ENCODE measurements around the gene PLPPR1.
A peak's percentile ranks its signal among the peaks of the same experiment; 100 is the strongest.

Gene PLPPR1

GRCh38 chr9:101128623-101129022 lies 100.1 kb downstream of the PLPPR1 start:
- DNase-seq: no peak

DNA sequence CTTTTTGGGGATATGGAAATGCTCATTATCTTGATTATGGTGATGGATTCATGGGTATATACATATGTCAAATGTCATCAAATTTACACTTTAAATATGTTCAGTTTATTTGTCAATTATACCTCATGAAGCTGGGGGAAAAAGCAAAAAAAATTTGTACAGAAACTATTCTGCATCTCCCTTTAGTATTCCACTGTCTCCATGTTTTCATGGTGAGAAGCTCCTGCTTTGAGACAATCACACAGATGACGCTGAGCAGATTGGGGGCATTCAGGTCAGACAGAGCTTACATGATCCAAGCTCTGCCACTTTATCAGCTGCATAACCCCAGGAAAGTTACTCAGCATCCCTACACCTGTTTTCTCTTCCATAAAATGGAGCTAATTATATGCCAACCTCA lies 101.5 kb downstream of the PLPPR1 start:
- peak; percentile 94 for DNase-seq

- DNase-seq: no peak
Measured at GRCh38 chr9:101131326-101131725, 102.8 kb downstream of the PLPPR1 start.

DNA sequence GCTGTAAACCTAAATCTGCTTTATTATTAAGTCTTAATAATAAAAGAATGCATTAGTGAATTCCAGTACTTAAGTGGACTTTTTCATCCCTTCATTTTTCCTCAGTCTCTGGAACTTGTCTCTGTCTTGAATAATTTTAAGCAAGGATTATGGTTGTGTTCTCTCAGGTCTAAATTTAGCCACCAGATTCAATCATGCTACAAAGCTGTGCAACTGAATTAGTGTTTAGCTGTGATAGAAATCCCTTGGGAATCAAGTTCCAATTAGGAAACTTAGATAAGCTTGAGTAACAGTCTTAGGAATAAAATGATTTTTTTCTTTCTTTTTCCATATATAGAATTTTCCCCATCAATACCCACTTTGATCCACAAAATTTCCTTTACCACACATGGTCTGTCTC lies 104.3 kb downstream of the PLPPR1 start:
- DNase-seq: no peak

DNA sequence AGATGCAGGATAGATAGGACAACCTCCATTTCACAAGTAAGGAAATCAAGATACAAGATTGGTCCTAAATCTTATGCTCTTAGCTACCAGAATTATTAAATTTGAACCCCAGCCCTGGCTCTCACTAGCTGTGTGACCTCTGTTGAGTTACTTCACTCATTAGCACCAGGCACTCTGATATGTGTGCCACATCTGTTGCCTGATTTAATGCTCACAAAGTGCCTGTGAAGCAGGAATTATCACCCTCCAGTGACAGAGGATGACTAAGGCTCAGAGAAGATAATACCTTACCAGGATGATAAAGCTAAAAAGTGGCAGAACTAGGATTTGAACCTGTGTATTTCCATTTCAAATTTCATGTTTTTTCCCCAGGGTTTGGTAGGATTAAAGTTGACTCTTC lies 110.0 kb downstream of the PLPPR1 start:
- DNase-seq: peak; percentile 95

DNA sequence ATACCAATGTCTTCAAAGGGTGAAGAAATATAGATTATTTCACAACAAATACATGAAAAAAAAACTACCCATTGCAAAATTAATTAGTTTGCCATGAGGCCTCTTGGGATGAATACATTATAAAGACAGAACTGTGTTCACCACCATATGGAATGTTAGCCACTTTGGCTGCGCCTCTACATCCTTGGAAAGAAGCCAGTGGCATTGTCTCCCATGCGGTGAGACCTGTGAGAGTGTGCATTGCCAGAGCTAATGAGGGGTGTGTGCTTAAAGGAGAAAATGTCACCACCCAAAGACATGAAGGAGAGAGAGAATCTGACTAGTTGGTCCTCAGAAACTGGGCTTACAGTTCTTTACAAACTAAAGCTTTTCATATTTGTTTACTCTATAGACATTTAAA lies 110.6 kb downstream of the PLPPR1 start:
- DNase-seq: peak; percentile 92

GRCh38 chr9:101140764-101141163 lies 112.2 kb downstream of the PLPPR1 start:
- no peak for DNase-seq

- no peak for DNase-seq
Measured at GRCh38 chr9:101146508-101146907, 118.0 kb downstream of the PLPPR1 start.

- no peak for DNase-seq
Measured at GRCh38 chr9:101148344-101148743, 119.8 kb downstream of the PLPPR1 start.

DNA sequence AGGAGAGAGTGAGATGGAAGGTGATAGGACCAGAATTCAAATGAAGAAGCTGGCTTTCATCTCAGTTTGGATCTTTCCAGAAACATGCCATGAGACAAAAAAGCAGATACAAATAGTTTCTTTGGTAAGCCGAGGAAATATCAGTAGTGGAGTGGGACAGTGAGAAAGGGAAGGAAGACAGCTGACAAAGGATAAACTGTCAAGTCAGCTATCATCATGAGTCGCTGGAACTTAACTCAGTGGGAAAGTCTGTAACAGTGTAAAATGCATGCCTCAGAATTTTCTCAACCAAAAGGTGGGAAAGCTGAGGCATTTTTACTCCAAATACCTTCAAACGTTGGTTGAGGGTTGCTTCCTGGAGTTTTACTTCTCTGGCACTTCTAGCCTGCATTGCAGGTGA lies 129.8 kb downstream of the PLPPR1 start:
- DNase-seq: no peak

GRCh38 chr9:101162231-101162630 lies 133.7 kb downstream of the PLPPR1 start:
- no peak for DNase-seq

GRCh38 chr9:101165131-101165530 lies 136.6 kb downstream of the PLPPR1 start:
- no peak for DNase-seq

- DNase-seq: no peak
Measured at GRCh38 chr9:101167490-101168134, 139.1 kb downstream of the PLPPR1 start.

- DNase-seq: no peak
Measured at GRCh38 chr9:101172616-101173015, 144.1 kb downstream of the PLPPR1 start.

- DNase-seq: no peak
Measured at GRCh38 chr9:101173907-101174306, 145.4 kb downstream of the PLPPR1 start.

DNA sequence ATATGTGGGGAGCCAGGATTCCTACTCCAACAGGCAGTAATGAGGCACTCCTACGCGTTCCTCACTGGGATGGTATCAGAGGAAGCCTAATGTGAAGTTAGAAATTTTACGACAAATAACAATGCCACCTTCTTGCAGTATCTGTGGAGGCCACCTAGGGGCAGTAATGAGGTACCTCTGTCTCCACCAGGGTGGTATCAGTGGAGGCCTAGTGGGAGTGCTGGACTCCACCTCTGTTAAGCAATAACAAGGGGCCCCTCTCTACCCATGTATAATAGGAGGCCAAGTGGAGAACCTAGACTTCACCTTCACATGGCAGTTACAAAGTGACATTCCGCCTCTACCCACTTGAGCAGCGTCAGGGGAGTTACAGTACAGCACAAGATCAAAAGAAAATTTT lies 147.9 kb downstream of the PLPPR1 start:
- DNase-seq: no peak

GRCh38 chr9:101184813-101185278 lies 156.3 kb downstream of the PLPPR1 start:
- no peak for DNase-seq

DNA sequence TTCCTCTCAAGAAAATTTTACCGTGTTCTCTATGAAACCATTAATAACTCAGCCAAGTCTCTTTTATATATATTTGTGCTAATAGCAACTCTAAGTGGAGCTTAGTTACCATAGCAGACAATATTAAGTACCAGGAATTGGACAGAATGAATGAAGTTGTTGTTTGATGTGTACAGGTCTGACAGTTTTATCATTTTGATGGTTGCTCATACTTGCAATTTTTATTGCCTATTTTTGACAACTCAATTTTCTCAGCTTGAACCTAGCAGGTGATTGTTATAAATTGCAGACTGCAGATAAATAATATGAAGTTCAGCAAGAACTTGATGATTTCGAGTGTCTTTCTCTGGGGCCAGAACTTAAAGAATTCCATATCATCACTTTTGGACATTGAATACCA lies 163.2 kb downstream of the PLPPR1 start:
- no peak for DNase-seq

GRCh38 chr9:101197026-101197425 lies 168.5 kb downstream of the PLPPR1 start:
- DNase-seq: no peak

DNA sequence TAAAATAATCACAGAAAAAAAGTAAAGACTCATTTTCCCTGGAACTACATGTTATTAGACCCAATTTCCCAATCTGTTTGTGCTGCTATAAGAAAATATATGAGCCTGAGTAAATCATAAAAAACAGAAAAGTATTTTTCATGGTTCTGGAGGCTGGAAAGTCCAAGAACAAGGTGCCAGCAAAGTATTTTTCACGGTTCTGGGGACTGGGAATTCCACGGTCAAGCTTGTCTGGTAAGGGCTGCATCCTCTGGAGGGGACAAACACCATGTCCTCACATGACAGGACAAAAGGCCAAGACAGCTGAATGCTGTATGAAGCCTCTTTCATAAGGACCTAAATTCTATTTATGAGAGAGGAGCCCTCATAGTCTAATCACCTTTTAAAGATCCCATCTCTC lies 172.3 kb downstream of the PLPPR1 start:
- DNase-seq: no peak

GRCh38 chr9:101201630-101202029 lies 173.1 kb downstream of the PLPPR1 start:
- no peak for DNase-seq

DNA sequence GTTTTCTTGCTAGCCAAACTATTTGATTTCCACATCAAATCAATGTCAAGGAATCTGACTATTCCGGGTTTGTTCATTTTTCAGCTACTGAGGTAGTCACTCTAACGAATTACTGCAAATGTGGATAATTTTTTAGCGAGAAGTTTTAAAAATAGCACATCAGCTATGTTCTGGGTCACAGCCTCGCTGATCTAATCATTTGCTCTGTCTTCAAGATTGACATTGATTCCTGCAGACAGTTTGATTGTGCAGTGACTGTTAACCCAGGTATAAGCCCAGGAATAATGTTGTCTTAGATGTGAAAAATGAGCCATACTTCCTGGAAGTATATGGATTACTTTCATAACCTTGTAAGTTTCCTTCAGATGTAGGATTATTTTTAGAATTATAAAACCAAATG lies 181.1 kb downstream of the PLPPR1 start:
- no peak for DNase-seq

GRCh38 chr9:101212661-101213060 lies 184.1 kb downstream of the PLPPR1 start:
- DNase-seq: no peak

- no peak for DNase-seq
Measured at GRCh38 chr9:101219030-101219429, 190.5 kb downstream of the PLPPR1 start.

DNA sequence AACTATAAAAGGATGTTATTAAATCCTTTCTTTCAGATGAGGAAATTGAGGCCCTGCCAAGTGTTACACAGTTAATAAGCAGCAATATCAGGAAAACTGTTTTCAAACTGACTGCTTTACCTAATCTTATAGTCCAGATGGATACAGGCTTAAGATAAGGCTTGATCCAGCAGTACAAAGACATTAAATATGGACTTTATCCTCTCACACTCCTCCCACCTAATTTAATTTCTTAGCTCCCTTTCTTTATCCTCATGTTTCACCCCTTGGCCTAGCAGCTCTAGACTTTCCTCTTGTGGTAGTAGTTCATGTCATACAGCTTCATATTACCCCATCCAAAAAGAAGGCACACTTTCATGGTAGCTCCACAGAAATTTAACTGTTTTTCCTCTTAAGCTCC lies 191.8 kb downstream of the PLPPR1 start:
- peak; percentile 82 for DNase-seq
